GM06990 (cell line): Measurements from ENCODE around the gene MYADML2.

Experiments used
- DNase-seq: peaks from one replicate; pipeline ENCODE4 v3.0.0-alpha.2; 2011; ENCODE audit not compliant: insufficient read length; ENCODE audit errors: extremely low read depth
- H3K27me3 ChIP-seq: replicated peaks from 2 replicates; pipeline ENCODE4 v1.6.0; 2011; ENCODE audit warnings: low read length; ENCODE audit not compliant: control insufficient read depth, insufficient read depth
- H3K36me3 ChIP-seq: 2 replicates; pipeline ENCODE4 v1.5.1; 2011; ENCODE audit warnings: low read length; ENCODE audit not compliant: control insufficient read depth, insufficient read depth
- H3K4me3 ChIP-seq: replicated peaks from 2 replicates; pipeline ENCODE4 v1.5.1; 2011; ENCODE audit warnings: low read depth, mild to moderate bottlenecking, control low read depth, low read length
- CTCF ChIP-seq: IDR thresholded peaks from 2 replicates; pipeline ENCODE4 v1.5.1; 2011; ENCODE audit warnings: low read length, control low read depth, mild to moderate bottlenecking, inconsistent platforms; ENCODE audit not compliant: insufficient read depth, poor library complexity, severe bottlenecking

MYADML2 gene

GRCh38 chr17:81933178-81933699 is 13.8 kb downstream of the MYADML2 start:
- TF ChIP-seq CTCF, result no peak
- H3K36me3 ChIP-seq, result peaks cover 8% of the 10 kb centered on the region
- no peak overlapping the region for H3K4me3 ChIP-seq
- DNase-seq, result no peak
- H3K27me3 ChIP-seq, result no peaks in the 10 kb centered on the region

GRCh38 chr17:81932333-81932983 is 14.6 kb downstream of the MYADML2 start:
- no peak for DNase-seq
- H3K36me3 ChIP-seq, result peaks cover 8% of the 10 kb centered on the region
- no peak for TF ChIP-seq CTCF

GRCh38 chr17:81931557-81932332 is 15.3 kb downstream of the MYADML2 start:
- no peaks in the 10 kb centered on the region for H3K27me3 ChIP-seq
- no peak for DNase-seq
- no peak overlapping the region for H3K4me3 ChIP-seq
- peaks cover 8% of the 10 kb centered on the region for H3K36me3 ChIP-seq
- no peak for TF ChIP-seq CTCF

More at GRCh38 chr17:81932333-81932983, 14.6 kb downstream of the MYADML2 start:
- no peaks in the 10 kb centered on the region for H3K27me3 ChIP-seq
- no peak overlapping the region for H3K4me3 ChIP-seq

GRCh38 chr17:81931189-81931556 is 15.9 kb downstream of the MYADML2 start:
- Histone ChIP-seq H3K4me3 (no peak overlapping the region), H3K27me3 (no peaks in the 10 kb centered on the region), H3K36me3 (peaks cover 8% of the 10 kb centered on the region)
- TF ChIP-seq CTCF, result no peak
- no peak for DNase-seq

- Histone ChIP-seq H3K4me3 (no peak overlapping the region), H3K36me3 (peaks cover 8% of the 10 kb centered on the region), H3K27me3 (no peaks in the 10 kb centered on the region)
- no peak for TF ChIP-seq CTCF
- no peak for DNase-seq
These were observed 16.6 kb downstream of the MYADML2 start for GRCh38 chr17:81930142-81931125.
